Keratinocyte (primary cell): ENCODE measurements around the gene STAG3. TPM values are rescaled to one million over a fixed set of nuclear protein-coding genes. Genes with fewer than 3 reads are reported as not detected.

Experiments used
- polyA plus RNA-seq, 5 experiments: library from polyadenylated mRNA; depleted of rRNA in 3 of 5; stranded (reverse) in 3 of 5; stranded (forward) in 1 of 5; unstranded in 1 of 5; fragments of >200 nt; gene quantifications; 1 replicate in 1 of 5; 2 replicates in 3 of 5; 3 replicates in 1 of 5; pipeline versions ENCODE4 v1.2.1 to v1.2.3, GENCODE V29; 2011 to 2012; ENCODE audit warnings: missing spikeins in 2 of 5, low read depth in 1 of 5, low replicate concordance in 1 of 5

Gene STAG3
- polyA plus RNA-seq, 1 donor (not counting 4 experiments of a cell fraction or from before 2014, with no cell fraction given) = 0.28 TPM

Other genes starting within 250 kb of the STAG3 start
- gene GJC3, start 248.3 kb upstream of the STAG3 start, polyA plus RNA-seq = not detected in 3 replicates
- gene AZGP1, start 201.9 kb upstream of the STAG3 start, polyA plus RNA-seq = 0.14 to 1.3 TPM (median 1.3 TPM) in 3 replicates
- 20.6 to 26.8 TPM (median 24.7 TPM) in 3 replicates for gene ZKSCAN1, start 162.3 kb upstream of the STAG3 start, polyA plus RNA-seq
- 11.2 to 12.9 TPM (median 12.6 TPM) in 3 replicates for gene ZSCAN21, start 128.1 kb upstream of the STAG3 start, polyA plus RNA-seq
- gene ZNF3, start 96.2 kb upstream of the STAG3 start, polyA plus RNA-seq = 16.6 to 17.7 TPM (median 16.8 TPM) in 3 replicates
- gene COPS6, start 88.9 kb upstream of the STAG3 start, polyA plus RNA-seq = 144 to 184 TPM (median 171 TPM) in 3 replicates
- 23.7 to 60.0 TPM (median 46.8 TPM) in 3 replicates for gene MCM7, start 76.5 kb upstream of the STAG3 start, polyA plus RNA-seq
- gene AP4M1, start 76.3 kb upstream of the STAG3 start, polyA plus RNA-seq = 13.7 to 15.2 TPM (median 14.2 TPM) in 3 replicates
- gene TAF6, start 58.6 kb upstream of the STAG3 start, polyA plus RNA-seq = 4.5 to 11.7 TPM (median 7.6 TPM) in 3 replicates
- gene CNPY4, start 58.3 kb upstream of the STAG3 start, polyA plus RNA-seq = 7.7 to 9.9 TPM (median 9.8 TPM) in 3 replicates
- 0.21 to 0.50 TPM (median 0.46 TPM) in 3 replicates for gene MBLAC1, start 51.0 kb upstream of the STAG3 start, polyA plus RNA-seq
- gene LAMTOR4, start 29.0 kb upstream of the STAG3 start, polyA plus RNA-seq = 99.2 to 151 TPM (median 115 TPM) in 3 replicates
- gene TRAPPC14, start 19.2 kb upstream of the STAG3 start, polyA plus RNA-seq = 3.1 to 4.7 TPM (median 4.4 TPM) in 3 replicates
- gene GAL3ST4, start 9.3 kb upstream of the STAG3 start, polyA plus RNA-seq = 1.5 to 2.7 TPM (median 1.5 TPM) in 3 replicates
- gene GPC2, start 537 bp upstream of the STAG3 start, polyA plus RNA-seq = 0.55 to 0.81 TPM (median 0.61 TPM) in 3 replicates
- gene PVRIG, start 42.0 kb downstream of the STAG3 start, polyA plus RNA-seq = 0.31 to 0.41 TPM (median 0.36 TPM) in 3 replicates
- not detected in 3 replicates for gene SPDYE3, start 129.8 kb downstream of the STAG3 start, polyA plus RNA-seq
- gene PILRB, start 180.2 kb downstream of the STAG3 start, polyA plus RNA-seq = 16.5 to 31.4 TPM (median 23.1 TPM) in 3 replicates
- gene PILRA, start 195.6 kb downstream of the STAG3 start, polyA plus RNA-seq = 0.17 to 0.59 TPM (median 0.33 TPM) in 3 replicates